AG09309 (cell line): ENCODE data around the gene C8A.

Experiments used
- DNase-seq: peaks from one replicate; pipeline ENCODE4 v3.0.0-alpha.2; 2010; ENCODE audit warnings: low read depth
- H3K4me3 ChIP-seq: 2 replicates; pipeline ENCODE4 v1.5.1; 2011; ENCODE audit warnings: mild to moderate bottlenecking, low read depth, low read length, moderate library complexity; ENCODE audit not compliant: control insufficient read depth
- TF ChIP-seq, protein P1 (sequence below): IDR thresholded peaks from 2 replicates; pipeline ENCODE4 v1.5.1; 2011; ENCODE audit warnings: mild to moderate bottlenecking, low read depth, low read length, inconsistent platforms; ENCODE audit not compliant: insufficient read depth, control insufficient read depth; ENCODE audit errors: missing control alignments

C8A gene

DNA sequence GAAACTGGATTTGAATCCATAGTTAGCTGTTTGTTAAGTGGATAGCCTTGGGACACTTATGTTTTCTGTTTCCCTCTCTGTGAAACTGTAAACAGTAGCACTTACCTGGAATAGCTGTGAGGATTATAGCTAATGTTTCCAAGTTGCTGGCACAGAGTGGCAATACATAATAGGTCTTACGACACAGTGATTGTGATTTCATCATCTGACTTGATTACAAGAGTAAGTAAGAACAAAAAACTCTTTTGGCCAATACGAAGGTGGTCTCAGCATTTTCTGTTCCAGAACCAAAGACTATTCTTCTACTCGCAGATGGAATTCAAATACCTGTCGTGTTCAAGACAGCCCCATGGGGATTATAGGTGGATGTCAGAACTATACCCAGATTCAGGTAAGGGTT, 109.1 kb downstream of the C8A start:
- H3K4me3 ChIP-seq = no peak overlapping the region
- no peak for DNase-seq
- TF ChIP-seq, protein P1, sequence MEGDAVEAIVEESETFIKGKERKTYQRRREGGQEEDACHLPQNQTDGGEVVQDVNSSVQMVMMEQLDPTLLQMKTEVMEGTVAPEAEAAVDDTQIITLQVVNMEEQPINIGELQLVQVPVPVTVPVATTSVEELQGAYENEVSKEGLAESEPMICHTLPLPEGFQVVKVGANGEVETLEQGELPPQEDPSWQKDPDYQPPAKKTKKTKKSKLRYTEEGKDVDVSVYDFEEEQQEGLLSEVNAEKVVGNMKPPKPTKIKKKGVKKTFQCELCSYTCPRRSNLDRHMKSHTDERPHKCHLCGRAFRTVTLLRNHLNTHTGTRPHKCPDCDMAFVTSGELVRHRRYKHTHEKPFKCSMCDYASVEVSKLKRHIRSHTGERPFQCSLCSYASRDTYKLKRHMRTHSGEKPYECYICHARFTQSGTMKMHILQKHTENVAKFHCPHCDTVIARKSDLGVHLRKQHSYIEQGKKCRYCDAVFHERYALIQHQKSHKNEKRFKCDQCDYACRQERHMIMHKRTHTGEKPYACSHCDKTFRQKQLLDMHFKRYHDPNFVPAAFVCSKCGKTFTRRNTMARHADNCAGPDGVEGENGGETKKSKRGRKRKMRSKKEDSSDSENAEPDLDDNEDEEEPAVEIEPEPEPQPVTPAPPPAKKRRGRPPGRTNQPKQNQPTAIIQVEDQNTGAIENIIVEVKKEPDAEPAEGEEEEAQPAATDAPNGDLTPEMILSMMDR = no peak

DNA sequence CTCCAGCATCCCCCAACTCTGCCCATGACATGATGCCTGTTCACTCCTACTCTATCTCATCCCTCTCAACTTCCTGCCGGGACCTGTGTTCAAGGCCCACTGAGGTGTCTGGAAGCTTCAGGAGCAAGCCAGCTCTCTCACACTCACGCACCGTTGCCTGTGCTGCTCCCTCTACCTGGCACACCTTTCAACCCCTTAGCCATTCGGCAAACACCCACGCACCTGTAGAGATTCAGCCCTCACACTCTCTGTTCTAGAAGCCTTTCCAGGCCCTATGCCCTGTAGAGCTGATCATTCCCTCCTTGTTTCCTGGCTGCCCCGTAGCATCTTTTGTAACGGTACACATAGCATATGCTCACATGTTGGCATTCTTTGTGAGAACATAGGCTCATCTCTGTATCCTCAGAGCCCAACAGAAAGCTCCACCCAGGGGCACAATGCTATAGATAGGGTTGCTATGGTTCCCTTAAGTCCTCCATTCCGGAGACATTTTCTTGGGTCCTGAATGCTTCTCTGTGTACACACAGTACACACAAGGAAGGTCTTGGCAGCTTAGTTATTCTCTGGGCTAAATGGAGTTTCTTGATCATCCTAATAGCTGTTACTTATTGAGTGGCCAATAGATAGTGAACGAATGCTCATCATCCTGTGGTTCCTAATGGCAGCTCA, 109.9 kb downstream of the C8A start:
- DNase-seq = no peak
- TF ChIP-seq, protein P1 = no peak
- no peak overlapping the region for H3K4me3 ChIP-seq

DNA sequence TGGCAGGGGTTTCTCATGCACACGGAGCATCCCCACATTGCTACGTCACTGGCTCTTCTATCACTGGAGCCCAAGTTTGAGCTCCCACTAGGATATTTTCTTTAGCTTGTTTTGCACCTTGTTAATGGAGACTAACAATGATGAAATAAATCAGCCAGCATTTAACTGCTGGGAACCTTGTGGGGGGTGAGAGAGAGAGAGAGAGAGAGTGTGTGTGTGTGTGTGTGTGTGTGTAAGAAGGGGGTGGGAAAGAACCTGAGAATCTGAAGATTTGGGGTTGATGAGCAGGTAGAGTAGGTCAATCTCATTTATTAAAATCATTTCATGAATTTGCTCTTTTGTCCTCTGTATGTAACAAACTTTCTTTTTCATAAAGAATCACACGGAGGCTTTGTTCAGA, 110.6 kb downstream of the C8A start:
- no peak for DNase-seq
- TF ChIP-seq, protein P1 = no peak
- H3K4me3 ChIP-seq = no peak overlapping the region

DNA sequence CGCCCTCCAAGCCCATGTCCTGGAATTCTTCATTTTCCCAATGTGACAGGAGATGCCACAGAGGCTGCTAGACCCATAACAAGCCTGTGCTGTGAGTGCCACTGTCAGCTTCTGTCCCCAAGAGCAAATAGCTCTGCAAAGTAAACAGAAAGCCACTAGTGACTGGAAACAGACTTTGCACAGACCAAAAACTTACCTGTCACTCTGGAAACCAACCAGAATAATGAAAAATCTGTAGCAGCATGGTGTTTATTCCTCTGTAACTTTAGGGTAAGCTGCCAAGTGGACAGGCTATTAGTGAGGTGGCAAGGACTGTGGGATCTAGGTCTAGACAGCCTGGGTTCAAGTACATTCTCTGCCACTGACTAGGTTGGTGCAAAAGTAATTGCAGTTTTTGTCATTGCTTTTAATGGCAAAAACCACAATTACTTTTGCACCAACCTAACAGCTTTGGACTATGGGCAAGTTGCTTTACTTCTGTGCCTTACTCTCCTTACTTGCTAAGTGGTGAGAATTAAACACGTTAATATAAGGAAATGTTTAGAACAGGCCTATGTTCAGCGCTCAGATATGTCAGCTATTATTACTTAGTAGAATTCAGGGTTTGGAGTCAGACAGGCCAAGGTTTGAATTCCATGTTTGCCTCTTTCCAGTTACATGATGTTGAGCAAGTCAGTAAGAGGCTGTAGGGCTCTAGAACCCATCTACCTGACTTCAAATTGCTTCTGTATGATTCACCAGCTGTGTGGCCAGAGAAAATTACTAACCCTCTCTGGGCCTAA, 111.5 kb downstream of the C8A start, which contains the start of gene C8B:
C8B (minus strand) TSS at position 100 of the 782 bp plus-strand sequence; CDS start at position 33, 67 bp downstream.
- DNase-seq = no peak
- H3K4me3 ChIP-seq = no peak within 1 kb of the TSS
- TF ChIP-seq, protein P1 = no peak

DNA sequence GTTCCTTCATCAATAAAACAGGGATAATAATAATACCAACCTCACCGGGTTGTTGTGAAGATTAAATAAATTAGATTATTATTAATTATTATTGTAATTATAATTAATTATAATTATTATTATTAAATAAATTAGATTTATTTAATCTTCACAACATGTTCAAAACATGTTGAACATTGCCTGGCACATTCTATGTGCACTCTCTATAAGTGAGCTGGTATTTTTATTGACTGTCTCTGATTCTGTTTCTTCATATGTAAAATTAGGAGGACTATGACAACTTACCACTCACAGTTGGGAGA, 112.1 kb downstream of the C8A start:
- DNase-seq = no peak
- TF ChIP-seq, protein P1 = no peak
- no peak overlapping the region for H3K4me3 ChIP-seq

DNA sequence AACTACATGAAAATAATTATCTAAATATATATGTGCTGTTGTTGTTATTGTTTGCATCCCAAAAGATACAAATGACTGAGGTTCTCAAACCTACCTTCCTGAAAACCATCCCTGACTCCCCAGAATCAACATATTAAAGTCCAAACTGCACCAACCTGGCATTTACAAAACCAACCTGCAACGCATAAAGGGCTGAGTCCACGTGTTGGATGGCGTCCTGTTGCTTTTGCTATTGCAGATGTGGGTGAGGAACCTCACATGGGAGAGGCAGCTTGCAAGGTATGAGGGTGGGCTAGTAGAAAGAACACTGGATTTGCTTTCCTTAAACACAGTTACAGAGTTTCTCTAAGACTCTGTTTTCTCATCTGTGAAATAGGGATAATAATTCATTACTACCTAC, 112.8 kb downstream of the C8A start:
- no peak overlapping the region for H3K4me3 ChIP-seq
- TF ChIP-seq, protein P1 = no peak
- DNase-seq = no peak
